Loucy (cell line): Measurements from ENCODE around the gene HES3.

Experiments used
- EZH2phosphoT487 ChIP-seq: fragments of 200-600 bp; IDR thresholded peaks from 2 replicates; pipeline ENCODE4 v1.6.1; 2018; ENCODE audit warnings: antibody characterized with exemption, mild to moderate bottlenecking, moderate library complexity, borderline replicate concordance
- TF ChIP-seq, protein P1 (sequence below): fragments of 200-600 bp; sonication (generic); conservative IDR thresholded peaks from 2 replicates; pipeline ENCODE4 v1.5.1; 2014; ENCODE audit warnings: mild to moderate bottlenecking, antibody characterized with exemption, low read length

DNA sequence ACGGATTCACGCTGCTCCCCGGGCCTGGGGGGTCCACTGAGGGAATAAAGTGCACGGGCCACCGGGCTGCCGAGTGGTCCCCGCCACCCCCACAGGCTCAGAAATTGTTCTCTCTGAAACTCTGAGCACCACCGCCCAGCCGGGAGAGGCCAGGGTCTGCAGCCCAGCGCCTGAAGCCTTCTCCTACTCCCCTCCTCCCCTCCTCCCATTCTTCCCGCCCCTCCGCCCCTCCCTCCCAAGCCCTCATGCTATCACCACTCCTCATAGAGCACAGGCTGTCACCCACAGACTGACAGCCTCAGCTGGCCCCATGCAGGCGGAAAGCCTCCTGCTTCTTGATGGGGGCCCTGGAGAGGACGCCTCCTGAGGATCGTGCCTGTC, 17.6 kb downstream of the HES3 start:
- TF ChIP-seq, protein P1, sequence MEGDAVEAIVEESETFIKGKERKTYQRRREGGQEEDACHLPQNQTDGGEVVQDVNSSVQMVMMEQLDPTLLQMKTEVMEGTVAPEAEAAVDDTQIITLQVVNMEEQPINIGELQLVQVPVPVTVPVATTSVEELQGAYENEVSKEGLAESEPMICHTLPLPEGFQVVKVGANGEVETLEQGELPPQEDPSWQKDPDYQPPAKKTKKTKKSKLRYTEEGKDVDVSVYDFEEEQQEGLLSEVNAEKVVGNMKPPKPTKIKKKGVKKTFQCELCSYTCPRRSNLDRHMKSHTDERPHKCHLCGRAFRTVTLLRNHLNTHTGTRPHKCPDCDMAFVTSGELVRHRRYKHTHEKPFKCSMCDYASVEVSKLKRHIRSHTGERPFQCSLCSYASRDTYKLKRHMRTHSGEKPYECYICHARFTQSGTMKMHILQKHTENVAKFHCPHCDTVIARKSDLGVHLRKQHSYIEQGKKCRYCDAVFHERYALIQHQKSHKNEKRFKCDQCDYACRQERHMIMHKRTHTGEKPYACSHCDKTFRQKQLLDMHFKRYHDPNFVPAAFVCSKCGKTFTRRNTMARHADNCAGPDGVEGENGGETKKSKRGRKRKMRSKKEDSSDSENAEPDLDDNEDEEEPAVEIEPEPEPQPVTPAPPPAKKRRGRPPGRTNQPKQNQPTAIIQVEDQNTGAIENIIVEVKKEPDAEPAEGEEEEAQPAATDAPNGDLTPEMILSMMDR = no peak
- no peak for TF ChIP-seq EZH2phosphoT487
